ENCODE measurements around the gene PTPRD.

- TF ChIP-seq CTCF (IDR thresholded peaks at IDR 0.05; ENCODE audit: low read depth, low read length, poor library complexity, severe bottlenecking) (no peak), EZH2phosphoT487 (IDR thresholded peaks at IDR 0.05; ENCODE audit: borderline replicate concordance, low read length) (no peak)
These were observed 1882.2 kb downstream of the PTPRD start for GRCh38 chr9:8730618-8731017.

Measured in DOHH2 (cell line).